ENCODE data around the gene GPX6.
"Not testable (repeated sequence)": the region's sequence is repeated elsewhere in the genome, so short reads cannot be mapped to it uniquely, and the experiment has no call there.

GRCh38 chr6:28502709-28503305 lies 12.8 kb downstream of the GPX6 start:
- not testable (repeated sequence) for TF ChIP-seq POLR2AphosphoS5, POLR2A (IDR thresholded peaks at IDR 0.05; ENCODE audit: low read depth, low read length)

Data from GM12892 (cell line).